Cardiac muscle cell (in vitro differentiated cells and primary cell): ENCODE data around the gene ALPL. TPM values are rescaled to one million over a fixed set of nuclear protein-coding genes. Genes with fewer than 3 reads are reported as not detected.

ENCODE experiments used
- DNase-seq, 2 donors: peaks; one replicate each; pipeline versions ENCODE4 v3.0.0 to v3.0.0-alpha.2; 2010 to 2017; ENCODE audit warnings: low read depth in 1 of 2, low spot score in 1 of 2
- H3K27ac ChIP-seq: fragments of 200-600 bp; sonication (generic); 2 replicates; pipeline ENCODE4 v1.5.1; 2016
- H3K27me3 ChIP-seq: fragments of 200-600 bp; sonication (generic); 2 replicates; pipeline ENCODE4 v1.6.0; 2016; ENCODE audit warnings: control low read depth
- H3K36me3 ChIP-seq: fragments of 200-600 bp; sonication (generic); 2 replicates; pipeline ENCODE4 v1.5.1; 2016; ENCODE audit warnings: control low read depth
- H3K4me1 ChIP-seq: fragments of 200-600 bp; sonication (generic); 2 replicates; pipeline ENCODE4 v1.8.1; 2017; ENCODE audit warnings: low read depth, mild to moderate bottlenecking, mixed run types
- H3K4me3 ChIP-seq: fragments of 200-600 bp; sonication (generic); 2 replicates; pipeline ENCODE4 v1.5.1; 2016; ENCODE audit warnings: mild to moderate bottlenecking
- H3K9me3 ChIP-seq: fragments of 200-600 bp; sonication (generic); 2 replicates; pipeline ENCODE4 v1.5.1; 2017; ENCODE audit warnings: low read depth, mild to moderate bottlenecking, control low read depth
- polyA plus RNA-seq: library from polyadenylated mRNA; unstranded; fragments of >200 nt; fragmentation: Nextera tagmentation; extraction: Ambion mirVana; gene quantifications from 2 replicates; pipeline ENCODE4 v1.2.1, GENCODE V29; 2016
- total RNA-seq: library from RNA; depleted of rRNA; stranded (reverse); fragments of >200 nt; gene quantifications from 2 replicates; pipeline ENCODE4 v1.2.3, GENCODE V29; 2016
- TF ChIP-seq, protein P1 (sequence below): IDR thresholded peaks from 2 replicates; pipeline ENCODE4 v1.5.1; 2012; ENCODE audit warnings: low read depth, mild to moderate bottlenecking, low read length

The ALPL gene
- total and polyA plus RNA-seq, 2 experiments from 2014 or later, result 0.21 to 0.27 TPM

DNA sequence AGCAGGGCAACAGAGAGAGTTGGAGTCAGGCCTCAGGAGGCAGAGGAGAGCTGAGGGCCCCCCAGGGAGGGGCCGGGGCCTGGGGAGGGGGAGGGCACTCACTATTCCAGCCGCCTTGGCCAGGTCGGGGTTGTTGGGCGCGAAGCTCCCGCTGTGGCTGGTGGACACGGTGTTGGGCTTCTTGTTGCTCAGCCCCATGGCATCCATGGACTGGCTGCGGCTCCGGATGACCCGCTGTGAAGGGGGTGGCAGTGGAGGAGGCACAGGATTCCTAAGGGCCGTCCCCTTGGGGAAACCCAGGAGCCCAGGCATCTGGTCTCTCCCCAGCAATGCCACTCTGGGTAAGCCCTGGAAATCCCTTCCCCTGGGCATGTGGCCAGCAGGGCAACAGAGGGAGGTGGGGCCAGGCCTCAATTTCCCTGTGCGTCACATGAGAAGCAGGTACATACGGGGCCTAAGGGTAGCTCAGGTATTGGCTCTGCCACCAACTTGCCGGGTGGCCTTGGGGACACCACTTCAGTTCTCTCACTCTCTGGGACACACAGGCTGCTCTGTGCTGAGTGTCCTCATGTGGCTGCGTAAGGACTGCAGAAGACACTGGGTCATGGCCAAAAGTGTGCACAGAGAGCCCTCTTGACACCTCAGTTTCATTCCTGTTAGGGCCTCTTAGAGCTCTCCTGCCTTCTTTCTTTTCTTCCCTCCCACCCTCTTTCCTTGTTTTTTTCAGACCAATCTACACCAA is 96.9 kb downstream of the ALPL start:
- DNase-seq, result no peak
- TF ChIP-seq, protein P1, sequence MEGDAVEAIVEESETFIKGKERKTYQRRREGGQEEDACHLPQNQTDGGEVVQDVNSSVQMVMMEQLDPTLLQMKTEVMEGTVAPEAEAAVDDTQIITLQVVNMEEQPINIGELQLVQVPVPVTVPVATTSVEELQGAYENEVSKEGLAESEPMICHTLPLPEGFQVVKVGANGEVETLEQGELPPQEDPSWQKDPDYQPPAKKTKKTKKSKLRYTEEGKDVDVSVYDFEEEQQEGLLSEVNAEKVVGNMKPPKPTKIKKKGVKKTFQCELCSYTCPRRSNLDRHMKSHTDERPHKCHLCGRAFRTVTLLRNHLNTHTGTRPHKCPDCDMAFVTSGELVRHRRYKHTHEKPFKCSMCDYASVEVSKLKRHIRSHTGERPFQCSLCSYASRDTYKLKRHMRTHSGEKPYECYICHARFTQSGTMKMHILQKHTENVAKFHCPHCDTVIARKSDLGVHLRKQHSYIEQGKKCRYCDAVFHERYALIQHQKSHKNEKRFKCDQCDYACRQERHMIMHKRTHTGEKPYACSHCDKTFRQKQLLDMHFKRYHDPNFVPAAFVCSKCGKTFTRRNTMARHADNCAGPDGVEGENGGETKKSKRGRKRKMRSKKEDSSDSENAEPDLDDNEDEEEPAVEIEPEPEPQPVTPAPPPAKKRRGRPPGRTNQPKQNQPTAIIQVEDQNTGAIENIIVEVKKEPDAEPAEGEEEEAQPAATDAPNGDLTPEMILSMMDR, result no peak
- Histone ChIP-seq H3K27ac (no peak overlapping the region), H3K4me3 (no peak overlapping the region), H3K9me3 (no peaks in the 10 kb centered on the region), H3K4me1 (peaks cover 3% of the 10 kb centered on the region), H3K27me3 (no peaks in the 10 kb centered on the region), H3K36me3 (no peaks in the 10 kb centered on the region)

DNA sequence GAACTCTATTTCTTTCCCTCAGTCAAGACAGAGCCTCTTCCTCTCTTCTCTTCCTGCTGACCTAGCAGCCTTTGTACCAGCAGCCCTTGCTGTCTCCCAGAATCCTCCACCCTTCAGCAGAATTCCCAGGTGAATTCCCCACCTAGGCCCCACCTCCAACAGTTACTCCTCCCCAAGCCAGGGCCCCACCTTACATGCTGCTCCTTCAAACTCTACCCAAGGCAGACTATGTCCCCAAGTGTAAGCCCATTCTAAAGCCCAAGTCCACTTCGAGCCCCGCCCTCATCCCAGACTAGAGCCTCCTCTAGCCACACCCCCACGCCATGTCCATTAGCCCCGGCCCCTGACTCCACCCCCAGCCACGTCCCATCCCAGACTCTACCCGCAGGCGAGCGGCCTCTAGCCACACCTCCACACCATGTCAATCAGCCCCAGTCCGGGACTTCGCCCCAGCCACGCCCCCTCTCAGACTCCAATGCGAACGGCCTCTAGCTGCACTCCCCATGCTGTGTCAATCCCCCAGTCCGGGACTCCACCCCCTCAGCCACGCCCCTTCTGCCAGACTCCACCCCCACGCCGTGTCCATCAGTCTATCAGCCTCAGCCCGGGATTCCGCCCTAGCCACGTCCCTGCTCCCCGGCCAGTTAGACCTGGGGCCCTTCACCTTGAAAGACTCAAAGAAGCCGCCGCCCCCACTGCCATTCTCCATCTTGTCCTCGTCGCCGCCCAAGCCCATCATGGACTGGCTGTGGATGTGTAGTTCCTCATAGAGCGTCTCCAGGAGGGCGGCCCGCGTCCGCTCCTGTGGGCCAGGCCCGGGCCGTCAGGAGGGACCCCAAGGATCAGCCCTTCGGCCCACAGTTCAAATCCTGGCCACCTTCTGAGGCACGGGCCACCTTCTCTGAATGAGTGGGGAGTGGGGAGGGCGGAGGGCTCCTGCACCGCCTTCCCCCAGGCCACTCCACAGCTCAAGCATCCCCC is 98.6 kb downstream of the ALPL start:
- no peak overlapping the region for H3K27ac ChIP-seq
- no peaks in the 10 kb centered on the region for H3K36me3 ChIP-seq
- TF ChIP-seq, protein P1, result no peak
- H3K27me3 ChIP-seq, result no peaks in the 10 kb centered on the region
- H3K4me1 ChIP-seq, result peaks cover 3% of the 10 kb centered on the region
- H3K4me3 ChIP-seq, result no peak overlapping the region
- H3K9me3 ChIP-seq, result no peaks in the 10 kb centered on the region
- DNase-seq, result peak; percentile 92 to 95

DNA sequence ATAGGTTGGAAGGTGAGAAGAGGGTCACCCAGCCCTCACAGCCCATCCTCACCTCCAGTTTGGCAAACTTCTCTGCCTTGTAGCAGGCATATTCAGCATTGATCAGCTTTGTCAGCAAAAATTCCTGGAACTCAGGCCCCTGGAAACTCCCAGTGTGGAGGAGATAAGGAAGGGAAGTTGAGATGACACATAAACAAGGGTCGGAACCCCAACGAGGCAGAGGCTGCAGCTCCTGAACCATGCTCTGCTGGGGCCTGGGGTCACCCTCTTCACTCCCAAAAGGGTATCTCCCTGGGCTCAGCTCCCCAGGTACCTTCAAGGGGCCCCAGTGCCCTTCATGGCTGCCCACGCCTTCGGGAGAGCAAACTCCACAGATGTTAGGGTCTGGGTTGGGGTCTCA is 99.6 kb downstream of the ALPL start:
- Histone ChIP-seq H3K4me1 (peaks cover 3% of the 10 kb centered on the region), H3K4me3 (no peak overlapping the region), H3K27me3 (no peaks in the 10 kb centered on the region), H3K9me3 (no peaks in the 10 kb centered on the region), H3K36me3 (no peaks in the 10 kb centered on the region), H3K27ac (no peak overlapping the region)
- TF ChIP-seq, protein P1, result no peak
- no peak for DNase-seq

DNA sequence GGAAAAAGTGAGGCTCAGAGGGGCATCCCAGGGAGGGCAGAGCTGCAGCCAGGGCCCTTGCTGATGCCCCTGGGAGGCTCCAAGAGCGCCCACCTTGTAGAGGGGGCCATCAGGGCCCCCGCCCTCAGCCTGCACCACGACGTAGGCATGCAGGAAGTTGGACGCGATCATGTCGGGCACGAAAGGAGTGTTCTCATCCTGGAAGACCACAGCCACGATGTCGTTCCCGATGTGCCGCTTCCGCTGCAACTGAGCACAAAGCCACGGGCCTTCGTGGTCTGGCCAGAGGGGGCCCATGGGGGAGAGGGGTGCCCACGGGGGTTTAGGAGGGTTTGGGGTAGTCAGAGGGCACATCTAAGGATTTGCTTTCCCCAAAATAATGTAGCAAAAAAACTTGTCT is 100.8 kb downstream of the ALPL start:
- TF ChIP-seq, protein P1, result no peak

DNA sequence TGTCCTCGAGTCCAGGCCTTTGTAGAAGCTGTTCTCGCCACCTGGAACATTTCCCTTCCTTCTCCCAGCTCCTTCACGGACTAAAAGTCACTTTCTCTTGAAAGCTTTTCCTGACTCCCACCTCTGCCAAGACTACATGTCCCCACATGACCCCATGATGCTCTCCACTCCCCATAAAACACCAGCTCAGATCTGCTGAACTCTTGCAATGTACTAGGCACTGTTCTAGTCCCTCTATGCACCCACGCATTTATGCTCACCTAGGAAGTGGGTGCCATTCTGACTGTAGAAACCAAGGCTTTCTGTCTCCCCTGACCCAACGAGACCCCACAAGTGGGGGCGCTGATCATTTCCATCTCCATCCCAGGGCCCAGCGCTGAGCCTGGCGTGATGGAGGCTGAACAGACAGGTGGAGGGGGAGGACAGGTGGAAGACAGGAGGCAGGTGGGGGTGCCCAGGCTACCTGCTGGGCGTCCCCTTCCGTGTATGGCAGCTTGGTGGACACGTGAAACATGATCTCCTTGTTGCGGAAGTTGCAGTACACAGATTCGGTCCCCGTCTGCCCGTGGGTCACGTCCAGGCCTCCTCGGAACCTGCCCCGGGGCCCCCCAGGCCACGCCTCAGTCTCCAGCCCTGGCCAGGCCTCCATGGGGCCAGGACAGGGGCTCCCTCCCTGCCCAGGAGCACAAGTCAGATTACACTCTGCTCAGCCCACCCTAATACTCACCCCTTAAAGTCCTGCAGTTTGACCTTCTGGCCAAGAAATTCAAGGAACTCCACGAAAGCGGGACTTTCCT is 102.0 kb downstream of the ALPL start:
- H3K4me3 ChIP-seq, result no peak overlapping the region
- H3K9me3 ChIP-seq, result no peaks in the 10 kb centered on the region
- no peak for DNase-seq
- H3K36me3 ChIP-seq, result no peaks in the 10 kb centered on the region
- TF ChIP-seq, protein P1, result no peak
- H3K27me3 ChIP-seq, result no peaks in the 10 kb centered on the region
- no peak overlapping the region for H3K27ac ChIP-seq
- peaks cover 3% of the 10 kb centered on the region for H3K4me1 ChIP-seq

More for the DNA sequence above, 100.8 kb downstream of the ALPL start:
- H3K36me3 ChIP-seq, result no peaks in the 10 kb centered on the region
- no peaks in the 10 kb centered on the region for H3K27me3 ChIP-seq
- no peak overlapping the region for H3K27ac ChIP-seq
- no peak overlapping the region for H3K4me3 ChIP-seq
- H3K4me1 ChIP-seq, result peaks cover 3% of the 10 kb centered on the region
- no peak for DNase-seq
- H3K9me3 ChIP-seq, result no peaks in the 10 kb centered on the region
